ENCODE measurements around the gene ADAD1.
"Not testable (repeated sequence)": the region's sequence is repeated elsewhere in the genome, so short reads cannot be mapped to it uniquely, and the experiment has no call there.

ADAD1 gene

DNA sequence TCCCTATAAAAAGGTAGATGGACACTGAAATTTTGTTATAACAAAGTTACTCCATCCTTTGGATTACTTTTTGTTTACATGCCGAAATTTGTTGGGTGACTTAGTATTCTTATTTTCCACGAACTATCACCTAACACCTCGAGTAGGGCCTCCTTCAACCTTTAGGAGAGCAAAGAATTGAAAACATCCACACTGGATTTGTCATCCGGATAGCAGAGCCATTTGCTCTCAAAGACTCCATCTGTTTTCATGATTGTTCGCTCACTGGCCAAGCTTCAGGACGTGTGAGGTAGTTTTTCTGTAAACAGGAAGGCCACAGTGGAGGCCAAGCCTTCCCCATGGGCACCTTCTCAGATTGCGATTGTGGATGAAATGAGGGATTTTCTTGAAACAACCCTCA, at the start of gene ADAD1:
Gene ADAD1 (plus strand): TSS at position 301 of the 400 bp plus-strand sequence. CDS start 1,059 bp downstream, outside the sequence.
- DNase-seq (ENCODE audit: low read depth) = no peak

- DNase-seq (ENCODE audit: low read depth) = no peak
These were observed 48.8 kb upstream of the ADAD1 start for GRCh38 chr4:122329876-122330565.

DNA sequence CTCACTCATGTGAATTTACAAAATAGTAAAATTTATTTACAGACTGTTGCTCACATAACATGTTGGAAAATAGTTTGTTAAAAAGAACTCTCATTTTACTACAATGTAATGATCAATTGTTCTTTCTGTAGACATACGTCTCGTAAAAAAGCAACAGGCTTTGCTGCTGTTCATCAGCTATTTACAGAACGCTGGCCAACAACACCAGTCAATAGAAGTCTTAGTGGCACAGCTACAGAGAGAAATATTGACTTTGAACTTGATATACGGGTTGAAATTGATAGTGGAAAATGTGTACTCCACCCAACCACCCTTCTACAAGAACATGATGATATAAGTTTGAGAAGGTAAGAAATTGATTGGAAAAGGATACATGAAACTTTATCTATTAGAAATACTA, 47.6 kb upstream of the ADAD1 start:
- DNase-seq (ENCODE audit: low read depth) = no peak

GRCh38 chr4:122334828-122335227, 44.0 kb upstream of the ADAD1 start:
- no peak for DNase-seq (ENCODE audit: low read depth)

DNA sequence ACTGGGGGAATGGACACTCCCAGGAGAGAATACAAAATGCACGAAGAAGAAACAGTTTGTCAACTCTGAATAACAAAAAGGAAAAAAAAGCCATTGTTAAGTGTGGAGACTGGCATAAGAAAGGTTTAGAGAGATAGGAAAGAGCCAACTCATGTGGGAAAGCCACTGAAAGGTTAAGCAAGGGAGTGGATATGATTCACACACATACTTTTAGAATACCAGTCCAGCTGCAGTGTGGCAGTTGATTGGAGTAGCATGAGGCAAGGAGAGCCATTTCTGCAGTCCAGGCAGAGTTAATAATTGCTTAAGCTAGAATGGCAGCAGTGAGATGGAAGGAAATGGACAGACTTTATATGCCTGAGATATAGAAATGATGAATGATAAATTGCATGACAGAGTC, 36.9 kb upstream of the ADAD1 start:
- DNase-seq (ENCODE audit: low read depth) = no peak

- no peak for DNase-seq (ENCODE audit: low read depth)
These were observed 32.8 kb upstream of the ADAD1 start for GRCh38 chr4:122346036-122346435.

DNA sequence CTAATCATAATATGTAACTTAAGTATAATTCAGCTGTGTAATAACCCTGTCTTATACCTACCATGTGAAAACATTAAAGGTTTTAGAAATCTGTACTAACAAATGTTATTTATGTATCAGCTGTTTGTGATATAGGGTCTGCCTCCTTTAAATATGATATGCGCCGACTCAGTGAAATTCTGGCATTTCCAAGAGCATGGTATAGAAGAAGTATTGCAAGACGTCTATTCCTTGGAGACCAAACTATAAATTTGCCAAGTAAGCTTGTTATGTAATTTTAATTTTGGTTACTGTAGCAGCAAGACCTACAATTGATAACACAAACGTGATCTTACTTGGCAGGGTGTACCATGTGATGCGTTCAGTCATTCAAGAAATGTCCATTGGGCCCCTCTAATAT, 32.3 kb upstream of the ADAD1 start:
- DNase-seq (ENCODE audit: low read depth) = no peak

GRCh38 chr4:122356317-122356808, 22.4 kb upstream of the ADAD1 start:
- no peak for DNase-seq (ENCODE audit: low read depth)

DNA sequence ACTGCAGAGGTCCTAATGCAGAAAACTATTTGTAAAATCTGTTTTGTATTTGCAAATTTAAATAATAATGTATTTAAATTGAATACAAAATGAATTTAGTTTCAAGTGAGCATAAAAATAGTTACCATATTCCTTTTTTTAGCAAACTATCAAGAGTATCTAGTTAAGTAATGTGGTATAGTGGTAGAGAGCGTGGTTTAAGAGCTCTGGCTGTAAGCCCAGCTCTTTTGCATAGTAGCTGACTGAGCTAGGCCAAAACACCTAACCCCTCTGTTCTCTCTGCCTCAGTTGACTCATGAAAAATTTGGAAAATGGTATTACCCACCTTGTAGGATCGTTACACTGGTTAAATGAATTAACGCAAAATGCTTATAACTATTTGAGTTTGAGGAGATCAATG, 18.1 kb upstream of the ADAD1 start:
- DNase-seq (ENCODE audit: low read depth) = no peak

GRCh38 chr4:122364700-122365404, 14.0 kb upstream of the ADAD1 start:
- DNase-seq (ENCODE audit: low read depth) = no peak

DNA sequence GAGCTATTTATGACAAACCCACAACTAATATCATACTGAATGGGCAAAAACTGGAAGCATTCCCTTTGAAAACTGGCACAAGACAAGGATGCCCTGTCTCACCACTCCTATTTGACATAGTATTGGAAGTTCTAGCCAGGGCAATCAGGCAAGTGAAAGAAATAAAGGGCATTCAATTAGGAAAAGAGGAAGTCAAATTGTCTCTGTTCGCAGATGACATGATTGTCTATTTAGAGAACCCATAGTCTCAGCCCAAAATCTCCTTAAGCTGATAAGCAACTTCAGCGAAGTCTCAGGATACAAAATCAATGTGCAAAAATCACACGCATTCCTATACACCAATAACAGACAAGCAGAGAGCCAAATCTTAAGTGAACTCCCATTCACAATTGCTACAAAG, 10.0 kb upstream of the ADAD1 start:
- not testable (repeated sequence) for DNase-seq (ENCODE audit: low read depth)

- DNase-seq (ENCODE audit: low read depth) = no peak
These were observed 1.5 kb upstream of the ADAD1 start for GRCh38 chr4:122377352-122377751.

DNA sequence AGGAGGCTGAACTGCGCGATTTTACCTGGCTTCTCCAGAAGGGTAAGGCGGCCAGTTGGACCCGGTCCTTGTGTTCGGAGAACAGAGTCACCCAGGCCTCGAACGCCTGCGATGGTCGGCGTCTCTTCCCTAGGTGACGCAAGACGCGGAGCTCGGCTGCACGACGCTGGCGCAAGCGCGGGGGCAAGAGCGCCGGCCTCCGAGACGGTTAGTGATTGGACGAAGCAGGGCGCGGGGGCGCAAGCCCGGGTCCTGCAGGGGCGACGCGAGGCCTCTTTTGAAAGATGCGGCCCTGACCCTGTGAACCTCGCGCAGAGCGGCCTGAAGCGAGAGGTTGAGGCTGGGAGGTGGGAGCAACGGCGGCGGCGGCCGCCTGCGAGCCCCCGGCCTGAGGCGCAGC, 428 bp downstream of the ADAD1 start:
- no peak for DNase-seq (ENCODE audit: low read depth)

GRCh38 chr4:122383341-122383740, 4.5 kb downstream of the ADAD1 start:
- DNase-seq (ENCODE audit: low read depth) = no peak

DNA sequence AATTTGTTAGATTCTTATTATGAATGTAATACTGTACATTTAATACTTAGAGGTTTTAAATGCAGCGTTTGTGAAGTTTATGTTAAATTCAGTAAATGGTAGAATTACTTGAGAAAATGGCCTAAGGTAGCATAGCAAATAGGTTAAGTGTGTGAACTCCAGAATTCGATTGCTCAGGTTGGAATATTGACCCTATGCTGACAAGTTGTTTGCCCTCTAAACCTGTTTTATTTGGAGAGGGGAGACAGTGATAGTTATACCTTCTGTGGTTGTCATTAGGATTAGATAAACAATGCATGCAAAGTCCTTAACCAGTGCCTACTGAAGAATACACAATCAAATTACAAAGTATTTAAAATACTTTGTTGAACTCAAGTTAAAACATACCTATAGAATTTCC, 5.4 kb downstream of the ADAD1 start:
- DNase-seq (ENCODE audit: low read depth) = no peak

DNA sequence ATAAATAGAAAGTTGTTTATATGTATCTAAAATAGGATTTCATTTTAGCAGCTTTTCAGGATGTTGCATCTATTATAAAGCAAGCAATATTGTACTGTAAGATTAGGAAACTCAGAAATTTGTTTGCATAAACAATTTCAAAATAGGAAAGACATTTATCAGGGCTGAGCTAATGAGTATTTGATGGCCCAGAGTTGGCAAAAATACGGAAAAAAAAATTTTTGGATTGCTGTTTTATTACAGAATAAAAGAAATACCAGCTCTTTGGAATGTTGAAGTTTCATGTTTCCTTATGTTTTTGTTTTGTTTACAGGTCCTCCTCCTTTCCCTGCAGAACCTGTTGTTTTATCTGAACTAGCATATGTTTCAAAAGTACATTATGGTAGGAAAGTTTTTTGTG, 14.5 kb downstream of the ADAD1 start:
- DNase-seq (ENCODE audit: low read depth) = no peak

DNA sequence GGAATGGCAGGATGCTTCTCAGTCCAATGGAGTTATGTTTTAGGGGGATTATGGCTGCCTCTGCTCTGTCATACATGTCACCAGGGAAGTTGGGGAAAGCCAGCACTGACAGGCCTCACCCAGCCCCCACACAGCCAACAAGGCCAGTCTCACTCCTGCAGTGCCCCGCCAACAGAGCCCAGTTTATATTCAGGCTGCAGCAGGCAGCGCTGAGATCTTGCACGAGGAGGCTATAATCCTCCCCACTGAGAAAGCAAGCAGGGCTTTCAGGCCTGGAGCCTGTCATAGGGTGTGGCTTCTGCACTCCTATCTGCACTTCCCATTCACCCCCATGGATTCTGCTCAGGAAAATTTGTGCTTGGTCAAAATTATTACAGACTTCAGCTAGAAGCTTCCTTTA, 25.1 kb downstream of the ADAD1 start:
- no peak for DNase-seq (ENCODE audit: low read depth)

DNA sequence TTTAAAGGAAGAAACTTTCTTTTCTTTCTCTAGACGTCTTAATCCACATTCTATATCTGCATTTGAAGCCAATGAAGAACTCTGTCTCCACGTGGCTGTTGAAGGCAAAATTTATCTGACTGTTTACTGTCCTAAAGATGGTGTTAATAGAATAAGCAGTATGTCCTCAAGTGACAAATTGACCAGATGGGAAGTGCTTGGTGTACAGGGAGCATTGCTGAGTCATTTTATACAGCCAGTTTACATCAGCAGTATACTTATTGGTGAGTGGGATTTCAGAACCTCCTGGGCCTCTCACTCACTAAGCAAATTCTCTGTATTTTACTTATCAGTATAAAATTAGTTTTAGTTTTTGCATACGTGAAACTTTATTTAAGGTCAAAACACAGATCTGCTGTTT, 33.7 kb downstream of the ADAD1 start:
- no peak for DNase-seq (ENCODE audit: low read depth)

DNA sequence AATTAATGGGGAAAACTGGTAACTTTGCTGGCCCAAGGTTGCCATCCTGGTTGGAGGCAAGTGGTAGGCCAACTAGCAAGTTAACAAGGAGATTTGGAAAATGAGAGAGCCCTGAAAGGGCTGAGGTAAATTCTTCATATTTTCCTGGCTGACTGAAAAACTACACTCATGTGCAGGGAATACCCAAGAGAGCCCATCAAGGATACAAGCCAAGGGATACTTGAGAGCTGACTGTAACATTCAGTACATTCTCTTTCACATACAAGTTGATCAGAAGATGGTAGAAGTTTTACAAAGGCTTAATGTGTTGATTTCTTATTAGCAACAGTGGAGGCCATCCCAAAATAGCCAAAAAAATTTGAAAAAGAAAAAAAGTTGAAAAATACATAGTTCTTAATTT, 44.4 kb downstream of the ADAD1 start:
- no peak for DNase-seq (ENCODE audit: low read depth)

DNA sequence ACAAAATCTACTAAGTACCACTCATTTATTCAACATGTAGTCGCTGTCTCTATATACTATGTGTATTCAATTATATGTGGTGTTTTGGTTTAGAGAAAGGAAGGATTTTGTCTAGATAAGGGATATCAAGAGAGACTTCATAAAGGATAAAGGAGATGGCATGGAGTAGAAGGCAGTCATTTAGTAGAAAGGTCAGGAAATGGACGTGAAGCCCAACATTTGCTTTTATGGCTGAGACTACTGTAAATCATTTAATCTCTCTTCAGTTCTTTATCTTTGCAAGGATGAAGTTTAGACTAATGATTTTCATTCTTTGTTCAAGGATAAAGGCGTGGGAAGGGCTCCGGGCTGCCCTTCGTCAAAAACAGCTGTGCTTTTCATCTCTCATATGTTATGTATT, 52.5 kb downstream of the ADAD1 start:
- no peak for DNase-seq (ENCODE audit: low read depth)

GRCh38 chr4:122434285-122434684, 55.5 kb downstream of the ADAD1 start:
- DNase-seq (ENCODE audit: low read depth) = no peak

- DNase-seq (ENCODE audit: low read depth) = no peak
These were observed 72.0 kb downstream of the ADAD1 start for GRCh38 chr4:122450847-122451246.

DNA sequence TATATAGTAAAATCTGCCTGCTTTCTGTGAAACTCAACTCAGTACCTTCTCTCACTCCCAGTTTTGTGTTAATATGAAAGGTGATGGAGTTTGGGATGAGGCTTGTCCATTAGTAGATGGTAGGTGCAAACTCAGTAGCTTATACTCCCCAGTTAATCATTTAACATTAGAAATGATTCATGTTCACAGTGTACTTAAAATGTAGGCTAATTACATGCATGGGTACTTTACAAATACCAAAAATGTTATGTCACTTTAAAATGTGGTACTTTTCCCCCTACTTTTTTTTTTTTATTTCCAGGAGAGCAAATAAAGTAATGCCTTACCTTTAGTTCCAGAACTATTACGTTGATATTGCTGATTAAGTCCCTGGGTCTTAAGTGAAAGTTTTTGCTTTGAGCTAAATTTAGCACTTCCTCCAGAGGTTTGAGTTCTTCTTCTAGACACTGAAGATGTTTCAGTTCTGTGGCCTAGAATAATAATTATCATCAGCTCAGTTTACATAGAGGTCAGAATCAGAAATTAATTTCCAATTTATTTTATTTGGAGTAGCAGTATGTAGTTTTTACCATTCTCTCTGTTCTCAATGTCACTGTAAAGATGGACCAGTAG, 74.7 kb downstream of the ADAD1 start:
- DNase-seq (ENCODE audit: low read depth) = no peak

Measured in stimulated activated CD8-positive, alpha-beta memory T cell treated with anti-CD3 and anti-CD28 coated beads, Interleukin-15, amount 100 ng/mL, for 24 hours (primary cell).